Measurements from ENCODE around the gene STUB1.
A peak's percentile ranks its signal among the peaks of the same experiment; 100 is the strongest.

Gene STUB1

GRCh38 chr16:649631-650030, 30.6 kb upstream of the STUB1 start:
- DNase-seq (ENCODE audit: low read depth) = no peak
- TF ChIP-seq CTCF (conservative IDR thresholded peaks at IDR 0.05; ENCODE audit: control insufficient read depth, insufficient read depth, low read depth, low read length) = no peak

GRCh38 chr16:651844-652243, 28.4 kb upstream of the STUB1 start:
- H3K4me3 ChIP-seq (ENCODE audit: control insufficient read depth, low read depth, low read length) = no peak overlapping the region
- no peak for TF ChIP-seq CTCF (conservative IDR thresholded peaks at IDR 0.05; ENCODE audit: control insufficient read depth, insufficient read depth, low read depth, low read length)
- no peak for DNase-seq (ENCODE audit: low read depth)

More at GRCh38 chr16:649631-650030, 30.6 kb upstream of the STUB1 start:
- peak overlapping the region; percentile 54 for H3K4me3 ChIP-seq (ENCODE audit: control insufficient read depth, low read depth, low read length)

GRCh38 chr16:652454-653305, 27.5 kb upstream of the STUB1 start:
- no peak overlapping the region for H3K4me3 ChIP-seq (ENCODE audit: control insufficient read depth, low read depth, low read length)
- DNase-seq (ENCODE audit: low read depth) = no peak
- TF ChIP-seq CTCF (conservative IDR thresholded peaks at IDR 0.05; ENCODE audit: control insufficient read depth, insufficient read depth, low read depth, low read length) = no peak

GRCh38 chr16:654034-654433, 26.2 kb upstream of the STUB1 start:
- TF ChIP-seq CTCF (conservative IDR thresholded peaks at IDR 0.05; ENCODE audit: control insufficient read depth, insufficient read depth, low read depth, low read length) = no peak
- H3K4me3 ChIP-seq (ENCODE audit: control insufficient read depth, low read depth, low read length) = no peak overlapping the region
- no peak for DNase-seq (ENCODE audit: low read depth)

GRCh38 chr16:657487-657886, 22.7 kb upstream of the STUB1 start:
- DNase-seq (ENCODE audit: low read depth) = no peak
- no peak for TF ChIP-seq CTCF (conservative IDR thresholded peaks at IDR 0.05; ENCODE audit: control insufficient read depth, insufficient read depth, low read depth, low read length)
- no peak overlapping the region for H3K4me3 ChIP-seq (ENCODE audit: control insufficient read depth, low read depth, low read length)

GRCh38 chr16:658679-659571, 21.3 kb upstream of the STUB1 start:
- peak; percentile 2 for TF ChIP-seq CTCF (conservative IDR thresholded peaks at IDR 0.05; ENCODE audit: control insufficient read depth, insufficient read depth, low read depth, low read length)
- DNase-seq (ENCODE audit: low read depth) = no peak
- no peak overlapping the region for H3K4me3 ChIP-seq (ENCODE audit: control insufficient read depth, low read depth, low read length)
